HG03159 (cell line): ENCODE measurements around the gene USP24.

Experiments used
- ATAC-seq: cut with Tn5 transposase; IDR thresholded peaks from one replicate; pipeline ENCODE4 v1.9.1; 2021; ENCODE audit warnings: mild to moderate bottlenecking, moderate library complexity; ENCODE audit not compliant: unreplicated experiment

USP24 gene

GRCh38 chr1:55070293-55071164, 144.6 kb downstream of the USP24 start:
- no peak for ATAC-seq

GRCh38 chr1:55069280-55069679, 145.9 kb downstream of the USP24 start:
- no peak for ATAC-seq

- no peak for ATAC-seq
These were observed 146.5 kb downstream of the USP24 start for GRCh38 chr1:55068638-55069037.

GRCh38 chr1:55067914-55068313, 147.2 kb downstream of the USP24 start:
- no peak for ATAC-seq

- no peak for ATAC-seq
These were observed 148.0 kb downstream of the USP24 start for GRCh38 chr1:55067022-55067778.

GRCh38 chr1:55065648-55066047, 149.5 kb downstream of the USP24 start:
- ATAC-seq = no peak

GRCh38 chr1:55064861-55065263, 150.3 kb downstream of the USP24 start:
- no peak for ATAC-seq

GRCh38 chr1:55064071-55064581, 151.0 kb downstream of the USP24 start:
- ATAC-seq = no peak

- ATAC-seq = no peak
These were observed 151.6 kb downstream of the USP24 start for GRCh38 chr1:55063577-55063942.

- ATAC-seq = no peak
These were observed 152.2 kb downstream of the USP24 start for GRCh38 chr1:55062801-55063576.

- ATAC-seq = no peak
These were observed 153.3 kb downstream of the USP24 start for GRCh38 chr1:55061706-55062321.

GRCh38 chr1:55061000-55061705, 154.0 kb downstream of the USP24 start:
- ATAC-seq = no peak

GRCh38 chr1:55060133-55060999, 154.8 kb downstream of the USP24 start:
- no peak for ATAC-seq

GRCh38 chr1:55059302-55060132, 155.6 kb downstream of the USP24 start:
- no peak for ATAC-seq

- ATAC-seq = no peak
These were observed 157.2 kb downstream of the USP24 start for GRCh38 chr1:55057956-55058298.

- ATAC-seq = no peak
These were observed 157.8 kb downstream of the USP24 start for GRCh38 chr1:55057270-55057955.

- ATAC-seq = no peak
These were observed 158.6 kb downstream of the USP24 start for GRCh38 chr1:55056632-55056992.
